ENCODE results near the gene PLCH1. TPM values are rescaled to one million over a fixed set of nuclear protein-coding genes. Genes with fewer than 3 reads are reported as not detected.

The PLCH1 gene
- total and polyA plus RNA-seq, 10 of the 15 experiments (the other 5 are each of a cell fraction or from before 2014, with no cell fraction given), result 0.03 to 0.22 (median 0.04) TPM; not detected in 5

DNA sequence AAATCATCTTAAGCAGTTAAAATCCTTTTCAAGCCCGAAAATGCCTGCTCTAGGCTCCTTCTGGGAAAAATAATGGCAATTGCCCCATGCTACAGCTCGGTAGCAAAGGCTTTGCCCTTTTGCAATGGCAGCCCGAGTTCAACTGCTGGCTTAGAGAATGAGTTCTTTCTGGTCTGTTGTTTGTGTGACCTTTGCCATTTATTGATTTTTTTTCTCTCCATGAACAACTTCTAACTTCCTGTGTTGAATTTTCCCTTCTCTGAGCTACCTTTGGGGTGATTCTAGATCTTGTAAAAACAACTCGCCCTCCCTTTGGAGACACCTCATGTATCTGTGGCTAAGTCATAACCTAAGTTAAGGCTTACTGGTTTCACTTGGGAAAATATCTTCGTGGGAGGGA, 139.3 kb downstream of the PLCH1 start:
- no peak overlapping the region for H3K4me2 ChIP-seq (ENCODE audit: control insufficient read depth, insufficient read depth)
- 10% methylated on average over 5 of the region's 5 CpGs for WGBS (ENCODE audit: insufficient coverage, insufficient replicate concordance, low lambda C conversion rate, missing lambda C conversion rate)
- TF ChIP-seq ASH2L (IDR thresholded peaks at IDR 0.05; ENCODE audit: borderline replicate concordance, low read depth) (no peak), NFIC (IDR thresholded peaks at IDR 0.05; ENCODE audit: low read depth, low read length) (no peak), NBN (IDR thresholded peaks at IDR 0.05) (no peak), ZNF622 (IDR thresholded peaks at IDR 0.05) (no peak), ATF2 (IDR thresholded peaks at IDR 0.05; ENCODE audit: low read length) (no peak), POU2F2 (IDR thresholded peaks at IDR 0.05; ENCODE audit: borderline replicate concordance, low read depth, low read length) (no peak), ZSCAN29 (IDR thresholded peaks at IDR 0.05) (no peak), RAD51 (IDR thresholded peaks at IDR 0.05) (no peak)
- H2AFZ ChIP-seq (ENCODE audit: control insufficient read depth, low read depth, low read length), result no peak overlapping the region
- SMC1A ChIA-PET (ENCODE audit: uncharacterized antibody, unreplicated experiment), result interaction anchor here (0.9 kb wide), 1 partner anchor 14 kb away, joined by 3 read pairs; no protein-coding TSS in a partner anchor
- no peak for FAIRE-seq
- H3K27ac ChIP-seq (ENCODE audit: control insufficient read depth, insufficient read depth), result no peak overlapping the region
- H3K4me1 ChIP-seq (ENCODE audit: control insufficient read depth, insufficient read depth, low read length), result no peaks in the 10 kb centered on the region
- no peak overlapping the region for H3K4me3 ChIP-seq
- CTCF ChIA-PET, result no interaction called here
- POLR2A ChIA-PET, result no interaction called here
- no peak for ATAC-seq
- H3K79me2 ChIP-seq (ENCODE audit: control insufficient read depth, insufficient read depth, low read length), result no peaks in the 10 kb centered on the region
- in situ Hi-C loops (cut with MboI), result no loop called here
- RAD21 ChIA-PET (ENCODE audit: unreplicated experiment), result no interaction called here
- no TSS peak for BruUV-seq (replicated peaks)
- intact Hi-C loops (cut with micrococcal nuclease; ENCODE audit: unreplicated experiment), result no loop called here
- no peaks in the 10 kb centered on the region for H3K36me3 ChIP-seq (ENCODE audit: control insufficient read depth in 2 of 2, insufficient read depth in 2 of 2, low read length in 1 of 2)
- H3K27me3 ChIP-seq (replicated peaks in 1 of 2; ENCODE audit: control insufficient read depth in 2 of 2, insufficient read depth in 2 of 2, low read length in 1 of 2), result peaks cover 0 to 3% of the 10 kb centered on the region in 2 experiments; a peak in 2 of 4 replicates
- no peaks in the 10 kb centered on the region for H4K20me1 ChIP-seq (ENCODE audit: control insufficient read depth, insufficient read depth)
- H3K9ac ChIP-seq (ENCODE audit: control insufficient read depth, insufficient read depth, low read length), result no peak overlapping the region
- DNase-seq (ENCODE audit: low read depth, low spot score), result no peak
- no peaks in the 10 kb centered on the region for H3K9me3 ChIP-seq (replicated peaks; ENCODE audit: control insufficient read depth, insufficient read depth, low read length)

- no peak overlapping the region for H2AFZ ChIP-seq (ENCODE audit: control insufficient read depth, low read depth, low read length)
- H3K36me3 ChIP-seq (ENCODE audit: control insufficient read depth in 2 of 2, insufficient read depth in 2 of 2, low read length in 1 of 2), result no peaks in the 10 kb centered on the region
- no peaks in the 10 kb centered on the region for H3K9me3 ChIP-seq (replicated peaks; ENCODE audit: control insufficient read depth, insufficient read depth, low read length)
- TF ChIP-seq BRCA1 (IDR thresholded peaks at IDR 0.05; ENCODE audit: low read depth, low read length), result no peak
- no peak for TF ChIP-seq EED (IDR thresholded peaks at IDR 0.05; ENCODE audit: low read depth)
- TF ChIP-seq, protein P1, sequence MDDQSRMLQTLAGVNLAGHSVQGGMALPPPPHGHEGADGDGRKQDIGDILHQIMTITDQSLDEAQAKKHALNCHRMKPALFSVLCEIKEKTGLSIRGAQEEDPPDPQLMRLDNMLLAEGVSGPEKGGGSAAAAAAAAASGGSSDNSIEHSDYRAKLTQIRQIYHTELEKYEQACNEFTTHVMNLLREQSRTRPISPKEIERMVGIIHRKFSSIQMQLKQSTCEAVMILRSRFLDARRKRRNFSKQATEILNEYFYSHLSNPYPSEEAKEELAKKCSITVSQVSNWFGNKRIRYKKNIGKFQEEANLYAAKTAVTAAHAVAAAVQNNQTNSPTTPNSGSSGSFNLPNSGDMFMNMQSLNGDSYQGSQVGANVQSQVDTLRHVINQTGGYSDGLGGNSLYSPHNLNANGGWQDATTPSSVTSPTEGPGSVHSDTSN (IDR thresholded peaks at IDR 0.05; ENCODE audit: insufficient replicate concordance, low read depth, low read length), result no peak
- TF ChIP-seq SUZ12 (IDR thresholded peaks at IDR 0.05; ENCODE audit: unreplicated experiment), result no peak
- no peak for TF ChIP-seq SMARCA5 (IDR thresholded peaks at IDR 0.05)
- no peak for TF ChIP-seq ELK1 (IDR thresholded peaks at IDR 0.05; ENCODE audit: low read depth, low read length)
- TF ChIP-seq POLR2AphosphoS5 (IDR thresholded peaks at IDR 0.05; ENCODE audit: low read length), result no peak
- no peak for TF ChIP-seq LARP7 (IDR thresholded peaks at IDR 0.05)
- no peak for TF ChIP-seq PAX8 (IDR thresholded peaks at IDR 0.05)
- TF ChIP-seq GABPA (IDR thresholded peaks at IDR 0.05; ENCODE audit: low read depth), result no peak
- peaks cover 0 to 6% of the 10 kb centered on the region in 2 experiments; a peak in 2 of 4 replicates for H3K27me3 ChIP-seq (replicated peaks in 1 of 2; ENCODE audit: control insufficient read depth in 2 of 2, insufficient read depth in 2 of 2, low read length in 1 of 2)
- in situ Hi-C loops (cut with MboI), result no loop called here
- RAD21 ChIA-PET (ENCODE audit: unreplicated experiment), result no interaction called here
- ATAC-seq (no peak), DNase-seq (ENCODE audit: low read depth, low spot score) (no peak), FAIRE-seq (no peak)
- no peak overlapping the region for H3K4me2 ChIP-seq (ENCODE audit: control insufficient read depth, insufficient read depth)
- intact Hi-C loops (cut with micrococcal nuclease; ENCODE audit: unreplicated experiment), result no loop called here
- H4K20me1 ChIP-seq (ENCODE audit: control insufficient read depth, insufficient read depth), result no peaks in the 10 kb centered on the region
- no peak overlapping the region for H3K9ac ChIP-seq (ENCODE audit: control insufficient read depth, insufficient read depth, low read length)
- no peaks in the 10 kb centered on the region for H3K4me1 ChIP-seq (ENCODE audit: control insufficient read depth, insufficient read depth, low read length)
- no TSS peak for BruUV-seq (replicated peaks)
- H3K79me2 ChIP-seq (ENCODE audit: control insufficient read depth, insufficient read depth, low read length), result no peaks in the 10 kb centered on the region
- POLR2A ChIA-PET, result no interaction called here
- SMC1A ChIA-PET (ENCODE audit: uncharacterized antibody, unreplicated experiment), result no interaction called here
- H3K4me3 ChIP-seq, result no peak overlapping the region
- WGBS (ENCODE audit: insufficient coverage, insufficient replicate concordance, low lambda C conversion rate, missing lambda C conversion rate), result 37% methylated on average over 5 of the region's 5 CpGs
- CTCF ChIA-PET, result no interaction called here
- no peak overlapping the region for H3K27ac ChIP-seq (ENCODE audit: control insufficient read depth, insufficient read depth)
These were observed 139.9 kb downstream of the PLCH1 start for GRCh38 chr3:155604967-155605366.
